A549 treated with dexamethasone at 1 μM for 4 hours (cell line): Measurements from ENCODE around the gene OPA1. TPM values are rescaled to one million over a fixed set of nuclear protein-coding genes. Genes with fewer than 3 reads are reported as not detected.

ENCODE experiments used
- total RNA-seq: library from RNA; stranded (reverse); fragments of 200-300 nt; extraction: Qiagen RNA extraction; gene quantifications from 5 replicates; pipeline ENCODE4 v1.2.3, GENCODE V29; 2022

Gene OPA1, protein sequence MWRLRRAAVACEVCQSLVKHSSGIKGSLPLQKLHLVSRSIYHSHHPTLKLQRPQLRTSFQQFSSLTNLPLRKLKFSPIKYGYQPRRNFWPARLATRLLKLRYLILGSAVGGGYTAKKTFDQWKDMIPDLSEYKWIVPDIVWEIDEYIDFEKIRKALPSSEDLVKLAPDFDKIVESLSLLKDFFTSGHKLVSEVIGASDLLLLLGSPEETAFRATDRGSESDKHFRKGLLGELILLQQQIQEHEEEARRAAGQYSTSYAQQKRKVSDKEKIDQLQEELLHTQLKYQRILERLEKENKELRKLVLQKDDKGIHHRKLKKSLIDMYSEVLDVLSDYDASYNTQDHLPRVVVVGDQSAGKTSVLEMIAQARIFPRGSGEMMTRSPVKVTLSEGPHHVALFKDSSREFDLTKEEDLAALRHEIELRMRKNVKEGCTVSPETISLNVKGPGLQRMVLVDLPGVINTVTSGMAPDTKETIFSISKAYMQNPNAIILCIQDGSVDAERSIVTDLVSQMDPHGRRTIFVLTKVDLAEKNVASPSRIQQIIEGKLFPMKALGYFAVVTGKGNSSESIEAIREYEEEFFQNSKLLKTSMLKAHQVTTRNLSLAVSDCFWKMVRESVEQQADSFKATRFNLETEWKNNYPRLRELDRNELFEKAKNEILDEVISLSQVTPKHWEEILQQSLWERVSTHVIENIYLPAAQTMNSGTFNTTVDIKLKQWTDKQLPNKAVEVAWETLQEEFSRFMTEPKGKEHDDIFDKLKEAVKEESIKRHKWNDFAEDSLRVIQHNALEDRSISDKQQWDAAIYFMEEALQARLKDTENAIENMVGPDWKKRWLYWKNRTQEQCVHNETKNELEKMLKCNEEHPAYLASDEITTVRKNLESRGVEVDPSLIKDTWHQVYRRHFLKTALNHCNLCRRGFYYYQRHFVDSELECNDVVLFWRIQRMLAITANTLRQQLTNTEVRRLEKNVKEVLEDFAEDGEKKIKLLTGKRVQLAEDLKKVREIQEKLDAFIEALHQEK
- total RNA-seq = 28.2 to 38.0 TPM (median 34.6 TPM) in 5 replicates

DNA sequence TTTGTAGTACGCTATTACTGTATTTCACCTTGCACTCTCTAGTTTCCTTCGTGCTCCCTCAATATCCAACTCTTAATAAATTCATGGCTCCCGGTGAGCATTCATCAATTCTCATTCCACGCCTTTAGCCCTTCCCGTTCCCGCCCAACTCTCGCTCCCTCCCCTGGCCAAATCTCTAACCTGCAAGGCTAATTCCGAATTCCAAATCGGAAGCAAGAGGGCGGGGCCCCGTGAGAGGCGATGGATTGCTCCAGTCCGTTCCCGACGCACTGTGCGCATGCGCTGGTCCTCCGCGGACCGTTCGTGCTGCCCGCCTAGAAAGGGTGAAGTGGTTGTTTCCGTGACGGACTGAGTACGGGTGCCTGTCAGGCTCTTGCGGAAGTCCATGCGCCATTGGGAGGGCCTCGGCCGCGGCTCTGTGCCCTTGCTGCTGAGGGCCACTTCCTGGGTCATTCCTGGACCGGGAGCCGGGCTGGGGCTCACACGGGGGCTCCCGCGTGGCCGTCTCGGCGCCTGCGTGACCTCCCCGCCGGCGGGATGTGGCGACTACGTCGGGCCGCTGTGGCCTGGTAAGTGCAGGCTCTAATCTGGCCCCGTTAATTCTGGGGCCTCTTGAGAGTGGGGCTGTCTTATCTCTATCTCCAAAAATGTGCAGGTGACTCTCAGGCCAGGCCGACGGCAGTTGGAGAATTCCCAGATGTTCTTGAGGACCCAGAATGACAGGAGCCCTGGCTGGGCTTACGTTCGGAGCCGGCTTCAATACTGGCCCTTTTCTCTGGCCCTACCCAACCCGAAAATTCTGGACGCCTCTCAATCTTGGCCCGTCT lies at the start of gene OPA1:
Gene OPA1, plus strand, starts transcription at position 368 of the 827 bp plus-strand sequence. Its CDS starts 170 bp downstream, at position 538.

DNA sequence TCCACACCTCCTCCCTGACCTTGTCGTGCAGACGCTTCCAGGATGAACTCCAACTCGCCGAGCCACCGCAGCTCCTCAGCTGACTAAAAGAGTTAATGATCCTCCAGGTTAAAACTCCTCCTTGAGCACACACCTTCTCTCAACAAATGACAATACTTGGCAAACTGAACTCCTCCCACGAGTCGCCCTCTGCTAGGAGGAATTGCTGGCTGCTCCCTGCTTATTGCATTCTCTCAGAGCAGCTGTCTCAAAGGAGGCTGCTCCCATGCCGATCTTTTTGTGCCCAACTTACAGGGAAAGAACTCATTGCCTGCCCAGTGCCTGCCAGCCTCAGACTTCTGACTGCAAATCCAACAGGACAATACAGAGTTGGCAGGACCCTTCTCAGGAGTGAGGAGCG lies 38.2 kb upstream of the OPA1 start, which contains the start of gene ATP13A4:
Gene ATP13A4, minus strand, starts transcription at position 85 of the 400 bp plus-strand sequence. CDS start 96 bp downstream, outside the sequence.

Other genes with a start within 250 kb of the OPA1 start
- gene ATP13A5, start 214.5 kb upstream of the OPA1 start, total RNA-seq = not detected in 5 replicates
- not detected in 5 replicates for gene ATP13A4, start 38.3 kb upstream of the OPA1 start, total RNA-seq